ENCODE data around the gene DNAAF1.

The DNAAF1 gene

DNA sequence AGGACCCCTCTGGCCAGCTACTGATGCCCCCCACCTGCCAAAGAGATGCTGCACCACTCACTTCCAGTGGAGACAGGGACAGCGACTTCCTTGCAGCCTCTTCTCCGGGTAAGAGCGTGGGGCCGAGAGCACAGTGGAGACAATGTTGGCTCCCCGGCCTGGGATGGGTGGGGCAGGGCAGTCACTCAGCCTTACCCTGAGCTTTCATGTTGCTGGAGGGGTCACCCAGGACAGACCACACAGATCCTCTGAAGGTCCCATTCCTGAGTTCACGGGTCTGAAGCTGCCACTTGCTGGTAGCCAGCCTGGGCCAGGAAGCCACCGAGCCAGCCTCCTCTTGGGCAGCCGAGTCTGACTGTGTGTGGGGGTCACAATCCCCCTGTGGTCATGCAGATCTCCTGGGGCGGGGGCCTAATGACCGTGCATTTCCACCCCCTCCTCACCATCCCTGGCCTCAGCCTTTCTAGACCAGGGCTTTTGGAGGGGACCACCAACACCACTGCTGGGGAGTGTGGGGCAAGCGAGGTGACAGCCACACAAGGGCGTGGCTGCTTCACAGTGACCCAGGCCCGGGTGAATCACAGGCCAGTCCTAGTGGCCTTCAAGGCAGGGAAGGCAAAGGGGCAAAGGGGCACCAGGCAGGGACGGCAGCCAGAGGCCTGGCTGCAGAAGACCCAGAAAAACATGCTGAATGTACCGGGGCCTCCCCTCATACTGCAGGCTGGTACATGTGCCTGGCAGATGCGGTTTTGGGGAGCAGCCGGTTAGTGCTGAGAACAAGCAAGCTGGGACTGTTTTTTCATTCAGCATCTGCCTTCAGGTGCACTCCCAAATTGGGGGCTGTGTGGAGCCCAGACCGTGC is 31.3 kb downstream of the DNAAF1 start:
- Histone ChIP-seq H3K4me1 (ENCODE audit: control insufficient read depth in 2 of 2, insufficient read depth in 2 of 2, low read length in 2 of 2) (peaks cover 13 to 20% of the 10 kb centered on the region in 2 donors), H3K36me3 (ENCODE audit: control insufficient read depth in 2 of 2, insufficient read depth in 2 of 2, low read length in 2 of 2) (peaks cover 18 to 20% of the 10 kb centered on the region in 2 donors), H3K4me3 (ENCODE audit: low read length in 2 of 2) (no peak overlapping the region), H3K27ac (ENCODE audit: low read depth in 2 of 2, low read length in 2 of 2) (peak overlapping the region in 1 of 2 donors; percentile 58), H3K27me3 (ENCODE audit: control insufficient read depth in 2 of 2, insufficient read depth in 2 of 2, low read length in 2 of 2) (peaks cover 0 to 5% of the 10 kb centered on the region in 2 donors), H3K9ac (ENCODE audit: low read depth in 1 of 2, low read length in 2 of 2) (no peak overlapping the region), H3K9me3 (ENCODE audit: control insufficient read depth in 2 of 2, low read length in 2 of 2) (no peaks in the 10 kb centered on the region)

DNA sequence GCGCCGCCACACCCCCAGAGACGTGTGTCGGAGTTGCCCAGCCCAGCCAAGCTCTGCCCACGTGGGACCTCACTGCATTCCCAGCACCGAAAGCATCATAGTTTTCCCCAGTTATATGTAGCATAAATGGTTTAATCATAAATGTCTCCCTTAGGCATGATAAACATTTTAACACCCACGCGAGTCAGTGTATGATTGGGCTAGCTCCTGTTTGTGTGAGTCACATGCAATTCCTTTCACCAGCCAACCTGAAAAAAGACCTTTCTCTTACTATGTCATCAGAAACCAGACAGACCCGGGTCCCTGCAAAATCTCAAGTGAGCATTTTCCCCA is 32.6 kb downstream of the DNAAF1 start:
- H3K36me3 ChIP-seq (ENCODE audit: control insufficient read depth in 2 of 2, insufficient read depth in 2 of 2, low read length in 2 of 2): peaks cover 28 to 32% of the 10 kb centered on the region in 2 donors
- peaks cover 13 to 20% of the 10 kb centered on the region in 2 donors for H3K4me1 ChIP-seq (ENCODE audit: control insufficient read depth in 2 of 2, insufficient read depth in 2 of 2, low read length in 2 of 2)
- H3K4me3 ChIP-seq (ENCODE audit: low read length in 2 of 2): no peak overlapping the region
- no peaks in the 10 kb centered on the region for H3K9me3 ChIP-seq (ENCODE audit: control insufficient read depth in 2 of 2, low read length in 2 of 2)
- no peak overlapping the region for H3K9ac ChIP-seq (ENCODE audit: low read depth in 1 of 2, low read length in 2 of 2)
- peaks cover 0 to 2% of the 10 kb centered on the region in 2 donors for H3K27me3 ChIP-seq (ENCODE audit: control insufficient read depth in 2 of 2, insufficient read depth in 2 of 2, low read length in 2 of 2)
- peak overlapping the region in 1 of 2 donors; percentile 28 for H3K27ac ChIP-seq (ENCODE audit: low read depth in 2 of 2, low read length in 2 of 2)

DNA sequence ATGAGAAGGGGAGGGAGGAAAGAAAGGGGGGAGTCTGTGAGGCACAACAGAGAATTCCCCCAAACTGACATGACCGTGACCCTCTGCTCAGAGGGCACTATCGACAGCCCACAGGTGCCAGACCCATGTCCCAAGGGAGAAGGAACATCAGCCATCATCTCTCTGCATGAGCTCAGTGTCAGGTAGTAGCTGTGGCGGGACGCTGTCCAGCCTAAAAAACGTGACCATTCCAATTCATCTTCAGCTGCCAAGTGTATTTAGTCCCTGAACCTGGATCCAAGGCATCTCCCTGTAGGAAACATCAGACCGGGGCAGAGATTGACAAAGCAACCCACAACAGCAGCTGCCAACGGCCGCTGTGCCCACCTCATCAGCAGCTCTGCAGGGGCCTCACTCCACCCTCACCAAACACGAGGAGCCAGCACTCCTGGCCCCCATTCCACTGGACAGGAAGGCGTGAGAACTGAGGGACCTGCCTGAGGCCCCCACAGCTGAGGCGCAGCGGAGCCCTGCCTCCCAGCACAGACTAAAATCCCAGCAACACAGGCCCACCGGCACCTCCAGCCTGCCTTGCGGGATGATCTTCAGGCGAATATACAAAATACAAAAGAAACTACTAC is 33.1 kb downstream of the DNAAF1 start:
- Histone ChIP-seq H3K27ac (ENCODE audit: low read depth in 2 of 2, low read length in 2 of 2) (no peak overlapping the region), H3K9me3 (ENCODE audit: control insufficient read depth in 2 of 2, low read length in 2 of 2) (no peaks in the 10 kb centered on the region), H3K9ac (ENCODE audit: low read depth in 1 of 2, low read length in 2 of 2) (no peak overlapping the region), H3K27me3 (ENCODE audit: control insufficient read depth in 2 of 2, insufficient read depth in 2 of 2, low read length in 2 of 2) (no peaks in the 10 kb centered on the region), H3K4me1 (ENCODE audit: control insufficient read depth in 2 of 2, insufficient read depth in 2 of 2, low read length in 2 of 2) (peaks cover 13 to 20% of the 10 kb centered on the region in 2 donors), H3K4me3 (ENCODE audit: low read length in 2 of 2) (no peak overlapping the region), H3K36me3 (ENCODE audit: control insufficient read depth in 2 of 2, insufficient read depth in 2 of 2, low read length in 2 of 2) (peaks cover 34 to 37% of the 10 kb centered on the region in 2 donors)

DNA sequence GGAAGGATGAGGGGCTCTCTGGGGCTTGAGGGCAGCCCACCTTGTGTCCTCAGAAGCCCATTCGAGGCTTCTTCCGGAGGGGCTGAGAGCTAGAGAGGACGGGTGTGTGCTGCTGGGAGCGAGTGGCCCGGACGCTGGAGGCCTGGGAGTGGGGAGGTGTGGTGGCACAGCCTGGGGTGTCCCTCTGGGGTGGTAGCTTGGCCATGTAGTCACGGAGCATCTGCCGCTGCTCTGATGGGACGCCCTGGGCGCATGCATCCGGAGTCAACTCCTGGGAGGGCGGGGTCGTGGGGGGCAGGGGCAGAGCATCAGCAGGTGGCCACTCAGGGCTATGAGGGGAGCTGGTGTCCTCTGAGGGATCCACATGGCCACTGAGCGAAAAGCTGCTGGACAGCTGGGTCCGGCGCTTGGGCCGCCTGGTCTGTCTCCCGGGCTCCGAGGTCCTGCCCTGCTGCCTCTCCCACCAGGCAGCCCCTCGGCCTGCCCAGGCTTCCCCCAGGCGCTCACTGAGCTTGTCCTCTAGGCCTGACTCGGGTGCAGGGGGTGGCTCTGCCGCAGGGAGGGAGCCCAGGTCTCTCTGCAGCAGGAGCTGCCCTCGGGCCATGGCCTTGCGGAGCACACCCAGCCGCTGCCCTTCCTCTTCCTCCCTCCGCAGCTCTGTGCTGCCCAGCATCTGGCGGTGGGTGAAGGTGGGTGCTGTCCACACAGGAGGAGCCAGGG is 33.9 kb downstream of the DNAAF1 start:
- Histone ChIP-seq H3K27me3 (ENCODE audit: control insufficient read depth in 2 of 2, insufficient read depth in 2 of 2, low read length in 2 of 2) (no peaks in the 10 kb centered on the region), H3K9me3 (ENCODE audit: control insufficient read depth in 2 of 2, low read length in 2 of 2) (no peaks in the 10 kb centered on the region), H3K4me3 (ENCODE audit: low read length in 2 of 2) (no peak overlapping the region), H3K9ac (ENCODE audit: low read depth in 1 of 2, low read length in 2 of 2) (no peak overlapping the region), H3K27ac (ENCODE audit: low read depth in 2 of 2, low read length in 2 of 2) (no peak overlapping the region), H3K4me1 (ENCODE audit: control insufficient read depth in 2 of 2, insufficient read depth in 2 of 2, low read length in 2 of 2) (peaks cover 13 to 20% of the 10 kb centered on the region in 2 donors), H3K36me3 (ENCODE audit: control insufficient read depth in 2 of 2, insufficient read depth in 2 of 2, low read length in 2 of 2) (peaks cover 37 to 41% of the 10 kb centered on the region in 2 donors)

DNA sequence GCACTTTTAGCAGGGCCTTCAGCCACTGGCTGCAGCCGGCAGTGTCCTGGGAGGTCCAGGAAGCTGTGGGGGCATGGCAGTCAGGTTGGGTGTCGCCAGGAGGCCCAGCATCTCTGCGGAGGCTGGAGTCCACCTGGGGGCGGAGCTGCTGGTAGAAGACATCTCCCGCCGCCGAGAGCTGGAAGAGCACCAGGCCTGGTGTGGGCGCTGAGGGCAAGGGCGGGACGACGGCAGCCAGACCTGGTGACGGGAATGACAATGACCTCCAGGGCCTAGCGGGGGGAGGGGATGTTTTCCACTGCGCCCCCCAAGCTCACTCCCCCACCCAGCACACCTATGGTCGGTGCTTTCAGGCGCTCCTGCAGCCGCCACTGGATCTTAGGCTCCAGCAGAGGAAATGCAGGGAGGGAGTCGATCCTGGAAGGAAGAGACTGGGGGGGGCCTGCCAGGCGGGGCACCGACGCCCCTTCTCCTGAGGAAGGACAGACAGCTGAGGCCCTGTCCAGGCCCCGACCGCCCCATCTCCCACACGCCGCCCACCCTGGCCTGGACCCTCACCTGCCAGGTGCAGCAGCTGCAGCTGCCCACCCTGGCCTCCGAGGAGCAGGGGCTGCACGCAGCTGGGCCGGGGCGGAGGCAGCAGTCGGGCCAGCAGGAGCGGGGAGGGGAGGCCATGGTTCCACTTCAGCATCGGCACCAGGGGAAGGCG is 34.7 kb downstream of the DNAAF1 start:
- no peaks in the 10 kb centered on the region for H3K9me3 ChIP-seq (ENCODE audit: control insufficient read depth in 2 of 2, low read length in 2 of 2)
- H3K4me3 ChIP-seq (ENCODE audit: low read length in 2 of 2): no peak overlapping the region
- no peaks in the 10 kb centered on the region for H3K27me3 ChIP-seq (ENCODE audit: control insufficient read depth in 2 of 2, insufficient read depth in 2 of 2, low read length in 2 of 2)
- peaks cover 37 to 46% of the 10 kb centered on the region in 2 donors for H3K36me3 ChIP-seq (ENCODE audit: control insufficient read depth in 2 of 2, insufficient read depth in 2 of 2, low read length in 2 of 2)
- no peak overlapping the region for H3K9ac ChIP-seq (ENCODE audit: low read depth in 1 of 2, low read length in 2 of 2)
- H3K27ac ChIP-seq (ENCODE audit: low read depth in 2 of 2, low read length in 2 of 2): no peak overlapping the region
- peaks cover 13 to 20% of the 10 kb centered on the region in 2 donors for H3K4me1 ChIP-seq (ENCODE audit: control insufficient read depth in 2 of 2, insufficient read depth in 2 of 2, low read length in 2 of 2)

- Histone ChIP-seq H3K36me3 (ENCODE audit: control insufficient read depth in 2 of 2, insufficient read depth in 2 of 2, low read length in 2 of 2) (peaks cover 37 to 46% of the 10 kb centered on the region in 2 donors), H3K9ac (ENCODE audit: low read depth in 1 of 2, low read length in 2 of 2) (no peak overlapping the region), H3K27me3 (ENCODE audit: control insufficient read depth in 2 of 2, insufficient read depth in 2 of 2, low read length in 2 of 2) (no peaks in the 10 kb centered on the region), H3K9me3 (ENCODE audit: control insufficient read depth in 2 of 2, low read length in 2 of 2) (no peaks in the 10 kb centered on the region), H3K4me1 (ENCODE audit: control insufficient read depth in 2 of 2, insufficient read depth in 2 of 2, low read length in 2 of 2) (peaks cover 13 to 15% of the 10 kb centered on the region in 2 donors), H3K4me3 (ENCODE audit: low read length in 2 of 2) (no peak overlapping the region), H3K27ac (ENCODE audit: low read depth in 2 of 2, low read length in 2 of 2) (no peak overlapping the region)
Observed at GRCh38 chr16:84180519-84181140, 35.5 kb downstream of the DNAAF1 start.

- Histone ChIP-seq H3K27ac (ENCODE audit: low read depth in 2 of 2, low read length in 2 of 2) (no peak overlapping the region), H3K4me1 (ENCODE audit: control insufficient read depth in 2 of 2, insufficient read depth in 2 of 2, low read length in 2 of 2) (peaks cover 12 to 18% of the 10 kb centered on the region in 2 donors), H3K27me3 (ENCODE audit: control insufficient read depth in 2 of 2, insufficient read depth in 2 of 2, low read length in 2 of 2) (no peaks in the 10 kb centered on the region), H3K9ac (ENCODE audit: low read depth in 1 of 2, low read length in 2 of 2) (no peak overlapping the region), H3K36me3 (ENCODE audit: control insufficient read depth in 2 of 2, insufficient read depth in 2 of 2, low read length in 2 of 2) (peaks cover 37 to 46% of the 10 kb centered on the region in 2 donors), H3K9me3 (ENCODE audit: control insufficient read depth in 2 of 2, low read length in 2 of 2) (no peaks in the 10 kb centered on the region), H3K4me3 (ENCODE audit: low read length in 2 of 2) (no peak overlapping the region)
Observed at GRCh38 chr16:84181144-84181915, 36.2 kb downstream of the DNAAF1 start.

DNA sequence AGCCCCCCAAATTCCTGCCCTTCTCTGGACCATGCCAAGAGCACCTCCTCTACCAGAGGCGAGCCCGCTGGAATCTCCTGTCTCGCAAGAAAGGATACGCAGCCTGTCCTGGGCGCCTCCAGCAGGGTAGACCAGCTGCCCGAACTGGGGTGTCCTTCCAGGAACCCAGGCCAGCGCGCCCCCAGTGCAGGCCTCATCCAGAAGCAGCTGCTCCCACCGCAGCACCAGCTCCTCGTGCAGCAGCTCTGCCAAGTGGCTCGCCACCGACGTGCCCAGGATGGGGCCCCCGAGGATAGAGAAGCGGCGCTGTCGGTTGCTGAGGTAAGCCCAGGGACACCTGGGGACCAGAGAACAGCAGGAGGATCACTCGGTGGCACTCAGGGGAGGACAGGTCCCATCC is 37.0 kb downstream of the DNAAF1 start:
- no peak overlapping the region for H3K4me3 ChIP-seq (ENCODE audit: low read length in 2 of 2)
- no peaks in the 10 kb centered on the region for H3K27me3 ChIP-seq (ENCODE audit: control insufficient read depth in 2 of 2, insufficient read depth in 2 of 2, low read length in 2 of 2)
- H3K9ac ChIP-seq (ENCODE audit: low read depth in 1 of 2, low read length in 2 of 2): no peak overlapping the region
- no peaks in the 10 kb centered on the region for H3K9me3 ChIP-seq (ENCODE audit: control insufficient read depth in 2 of 2, low read length in 2 of 2)
- peaks cover 37 to 46% of the 10 kb centered on the region in 2 donors for H3K36me3 ChIP-seq (ENCODE audit: control insufficient read depth in 2 of 2, insufficient read depth in 2 of 2, low read length in 2 of 2)
- H3K27ac ChIP-seq (ENCODE audit: low read depth in 2 of 2, low read length in 2 of 2): no peak overlapping the region
- H3K4me1 ChIP-seq (ENCODE audit: control insufficient read depth in 2 of 2, insufficient read depth in 2 of 2, low read length in 2 of 2): peaks cover 9 to 10% of the 10 kb centered on the region in 2 donors

Measured in mucosa of rectum (tissue), 2 donors.